IPS-20b (cell line): ENCODE data around the gene OR5H2.

ENCODE experiments used
- H3K27ac ChIP-seq: one replicate; pipeline ENCODE4 v1.5.1; 2013; ENCODE audit warnings: low read length
- H3K27me3 ChIP-seq: 2 replicates; pipeline ENCODE4 v1.6.1; 2013; ENCODE audit warnings: mild to moderate bottlenecking, low read length, inconsistent platforms; ENCODE audit not compliant: insufficient read depth
- H3K36me3 ChIP-seq: 2 replicates; pipeline ENCODE4 v1.6.1; 2013; ENCODE audit warnings: low read depth, mild to moderate bottlenecking, inconsistent platforms, low read length, moderate library complexity; ENCODE audit not compliant: insufficient read depth
- H3K4me1 ChIP-seq: 2 replicates; pipeline ENCODE4 v1.6.1; 2013; ENCODE audit warnings: mild to moderate bottlenecking, control low read depth, inconsistent platforms, low read length, moderate library complexity; ENCODE audit not compliant: insufficient read depth
- H3K4me3 ChIP-seq: 2 replicates; pipeline ENCODE4 v1.5.1; 2013; ENCODE audit warnings: mild to moderate bottlenecking, low read length, inconsistent platforms
- H3K9ac ChIP-seq: 2 replicates; pipeline ENCODE4 v1.6.1; 2013; ENCODE audit warnings: low read depth, mild to moderate bottlenecking, inconsistent platforms, low read length, moderate library complexity
- H3K9me3 ChIP-seq: 2 replicates; pipeline ENCODE4 v1.6.1; 2013; ENCODE audit warnings: mild to moderate bottlenecking, low read depth, low read length, inconsistent platforms; ENCODE audit not compliant: insufficient read depth

Gene OR5H2

GRCh38 chr3:98274914-98275313, 7.4 kb upstream of the OR5H2 start:
- Histone ChIP-seq H3K27ac (no peak overlapping the region), H3K36me3 (no peaks in the 10 kb centered on the region), H3K9me3 (peaks cover 4% of the 10 kb centered on the region; the same call in 1 of the 2 replicates), H3K4me1 (no peaks in the 10 kb centered on the region), H3K9ac (no peak overlapping the region), H3K4me3 (no peak overlapping the region), H3K27me3 (no peaks in the 10 kb centered on the region)

GRCh38 chr3:98290916-98291315, 8.6 kb downstream of the OR5H2 start:
- Histone ChIP-seq H3K36me3 (no peaks in the 10 kb centered on the region), H3K9me3 (no peaks in the 10 kb centered on the region), H3K4me3 (no peak overlapping the region), H3K9ac (no peak overlapping the region), H3K27ac (no peak overlapping the region), H3K4me1 (no peaks in the 10 kb centered on the region), H3K27me3 (no peaks in the 10 kb centered on the region)

- Histone ChIP-seq H3K27me3 (no peaks in the 10 kb centered on the region), H3K27ac (no peak overlapping the region), H3K4me3 (no peak overlapping the region), H3K9me3 (no peaks in the 10 kb centered on the region), H3K4me1 (no peaks in the 10 kb centered on the region), H3K36me3 (no peaks in the 10 kb centered on the region), H3K9ac (no peak overlapping the region)
Observed at GRCh38 chr3:98291332-98291957, 9.1 kb downstream of the OR5H2 start.

GRCh38 chr3:98322101-98322500, 39.8 kb downstream of the OR5H2 start:
- H3K9me3 ChIP-seq = no peaks in the 10 kb centered on the region
- no peaks in the 10 kb centered on the region for H3K27me3 ChIP-seq
- no peak overlapping the region for H3K9ac ChIP-seq
- no peak overlapping the region for H3K4me3 ChIP-seq
- H3K27ac ChIP-seq = no peak overlapping the region
- no peaks in the 10 kb centered on the region for H3K36me3 ChIP-seq
- peaks cover 22% of the 10 kb centered on the region for H3K4me1 ChIP-seq

GRCh38 chr3:98322686-98323085, 40.4 kb downstream of the OR5H2 start:
- Histone ChIP-seq H3K4me3 (no peak overlapping the region; the same call in 1 of the 2 replicates), H3K27ac (no peak overlapping the region), H3K4me1 (peaks cover 27% of the 10 kb centered on the region), H3K27me3 (no peaks in the 10 kb centered on the region), H3K9ac (no peak overlapping the region), H3K36me3 (no peaks in the 10 kb centered on the region), H3K9me3 (no peaks in the 10 kb centered on the region)

- no peak overlapping the region for H3K27ac ChIP-seq
- no peak overlapping the region for H3K9ac ChIP-seq
- H3K9me3 ChIP-seq = no peaks in the 10 kb centered on the region
- H3K27me3 ChIP-seq = no peaks in the 10 kb centered on the region
- H3K4me1 ChIP-seq = peaks cover 27% of the 10 kb centered on the region
- H3K4me3 ChIP-seq = peak overlapping the region; percentile 17; the same call in 1 of the 2 replicates
- no peaks in the 10 kb centered on the region for H3K36me3 ChIP-seq
Observed at GRCh38 chr3:98323425-98323824, 41.1 kb downstream of the OR5H2 start.

GRCh38 chr3:98325055-98325454, 42.8 kb downstream of the OR5H2 start:
- no peaks in the 10 kb centered on the region for H3K9me3 ChIP-seq
- no peaks in the 10 kb centered on the region for H3K27me3 ChIP-seq
- peak overlapping the region; percentile 42; the same call in 1 of the 2 replicates for H3K4me3 ChIP-seq
- no peak overlapping the region for H3K27ac ChIP-seq
- H3K36me3 ChIP-seq = no peaks in the 10 kb centered on the region
- H3K9ac ChIP-seq = peak overlapping the region; percentile 34; the same call in 1 of the 2 replicates
- peaks cover 27% of the 10 kb centered on the region for H3K4me1 ChIP-seq

GRCh38 chr3:98326105-98326893, 44.0 kb downstream of the OR5H2 start:
- Histone ChIP-seq H3K36me3 (no peaks in the 10 kb centered on the region), H3K4me3 (peak overlapping the region; percentile 43; the same call in 1 of the 2 replicates), H3K27ac (peak overlapping the region; percentile 69), H3K9me3 (no peaks in the 10 kb centered on the region), H3K9ac (peak overlapping the region; percentile 35; the same call in 1 of the 2 replicates), H3K27me3 (no peaks in the 10 kb centered on the region), H3K4me1 (peaks cover 27% of the 10 kb centered on the region)

- Histone ChIP-seq H3K9ac (peak overlapping the region; percentile 35; the same call in 1 of the 2 replicates), H3K4me1 (peaks cover 27% of the 10 kb centered on the region), H3K27me3 (no peaks in the 10 kb centered on the region), H3K27ac (peak overlapping the region; percentile 69), H3K4me3 (peak overlapping the region; percentile 23; the same call in 1 of the 2 replicates), H3K36me3 (no peaks in the 10 kb centered on the region), H3K9me3 (no peaks in the 10 kb centered on the region)
Observed at GRCh38 chr3:98326945-98327344, 44.6 kb downstream of the OR5H2 start.

GRCh38 chr3:98328933-98329332, 46.6 kb downstream of the OR5H2 start:
- Histone ChIP-seq H3K9ac (peak overlapping the region; percentile 17; the same call in 1 of the 2 replicates), H3K27me3 (no peaks in the 10 kb centered on the region), H3K27ac (no peak overlapping the region), H3K9me3 (no peaks in the 10 kb centered on the region), H3K36me3 (no peaks in the 10 kb centered on the region), H3K4me1 (peaks cover 27% of the 10 kb centered on the region), H3K4me3 (no peak overlapping the region)

- H3K4me3 ChIP-seq = no peak overlapping the region
- no peaks in the 10 kb centered on the region for H3K9me3 ChIP-seq
- H3K36me3 ChIP-seq = no peaks in the 10 kb centered on the region
- peaks cover 26% of the 10 kb centered on the region for H3K4me1 ChIP-seq
- H3K9ac ChIP-seq = peak overlapping the region; percentile 17; the same call in 1 of the 2 replicates
- H3K27me3 ChIP-seq = no peaks in the 10 kb centered on the region
- H3K27ac ChIP-seq = no peak overlapping the region
Observed at GRCh38 chr3:98329392-98330124, 47.3 kb downstream of the OR5H2 start.
